ENCODE measurements around the gene GRK5. TPM values are rescaled to one million over a fixed set of nuclear protein-coding genes. Genes with fewer than 3 reads are reported as not detected.
A peak's percentile ranks its signal among the peaks of the same experiment; 100 is the strongest.

GRK5 gene
- total and polyA plus RNA-seq, 9 of the 15 experiments (the other 6 are each of a cell fraction or from before 2014, with no cell fraction given) = 0.46 to 0.83 (median 0.67) TPM; not detected in 2

- H3K9me3 ChIP-seq (replicated peaks; ENCODE audit: control insufficient read depth, insufficient read depth, low read depth, low read length) = no peaks in the 10 kb centered on the region
- H3K27ac ChIP-seq (ENCODE audit: extremely low read depth, low read depth, low read length) = no peak overlapping the region
- TF ChIP-seq RFX1 (IDR thresholded peaks at IDR 0.05) = peak; percentile 48
- TF ChIP-seq CAMTA2 (CRISPR knock-in tag; conservative IDR thresholded peaks at IDR 0.05) = no peak
- TF ChIP-seq FOXA3 (CRISPR knock-in tag; conservative IDR thresholded peaks at IDR 0.05 in 1 of 2, IDR thresholded peaks at IDR 0.05 in 1 of 2) = no peak
- no peak for TF ChIP-seq ILK (tag; IDR thresholded peaks at IDR 0.05; ENCODE audit: borderline replicate concordance, low read depth)
- intact Hi-C loops (cut with micrococcal nuclease) = no loop called here
- no peak overlapping the region for H2AFZ ChIP-seq (ENCODE audit: low read depth, low read length)
- peaks cover 0 to 7% of the 10 kb centered on the region in 2 experiments; a peak in 1 of 5 replicates for H3K27me3 ChIP-seq (ENCODE audit: control insufficient read depth in 2 of 2, insufficient read depth in 2 of 2, low read length in 2 of 2)
- ChIA-PET POLR2A (no interaction called here), CTCF (ENCODE audit: low intra/inter-chr PET ratio) (no interaction called here)
- FAIRE-seq = no peak
- H3K79me2 ChIP-seq (ENCODE audit: control insufficient read depth, insufficient read depth, low read length) = no peaks in the 10 kb centered on the region
- no peak overlapping the region for H3K4me2 ChIP-seq (ENCODE audit: insufficient read depth, low read length)
- no peaks in the 10 kb centered on the region for H4K20me1 ChIP-seq (replicated peaks; ENCODE audit: control insufficient read depth, insufficient read depth, low read length)
- H3K9me1 ChIP-seq (ENCODE audit: control insufficient read depth, insufficient read depth, low read length) = no peaks in the 10 kb centered on the region
- DNase-seq (ENCODE audit: extremely low read depth in 1 of 4, low spot score in 3 of 4) = no peak
- H3K36me3 ChIP-seq (ENCODE audit: control insufficient read depth, insufficient read depth, low read length) = no peaks in the 10 kb centered on the region
- no TSS peak for BruUV-seq (replicated peaks)
- no peak overlapping the region for H3K9ac ChIP-seq (ENCODE audit: insufficient read depth in 1 of 2, low read depth in 2 of 2, low read length in 2 of 2)
- ATAC-seq = no peak
- 16% methylated on average over 10 of the region's 10 CpGs for WGBS (ENCODE audit: insufficient coverage, low coverage, missing lambda C conversion rate)
- no peak overlapping the region for H3K4me3 ChIP-seq
- in situ Hi-C loops (cut with MboI) = no loop called here
- peaks cover 0 to 5% of the 10 kb centered on the region in 2 experiments; a peak in 2 of 5 replicates for H3K4me1 ChIP-seq (replicated peaks in 1 of 2; ENCODE audit: control insufficient read depth in 2 of 2, insufficient read depth in 2 of 2, low read length in 2 of 2)
Observed at GRCh38 chr10:119396008-119396708, 188.8 kb downstream of the GRK5 start.

GRCh38 chr10:119396709-119397071 is 189.3 kb downstream of the GRK5 start:
- Histone ChIP-seq H3K4me3 (no peak overlapping the region), H4K20me1 (replicated peaks; ENCODE audit: control insufficient read depth, insufficient read depth, low read length) (no peaks in the 10 kb centered on the region), H3K9me3 (replicated peaks; ENCODE audit: control insufficient read depth, insufficient read depth, low read depth, low read length) (no peaks in the 10 kb centered on the region), H3K4me2 (ENCODE audit: insufficient read depth, low read length) (no peak overlapping the region), H3K9me1 (ENCODE audit: control insufficient read depth, insufficient read depth, low read length) (no peaks in the 10 kb centered on the region), H3K4me1 (replicated peaks in 1 of 2; ENCODE audit: control insufficient read depth in 2 of 2, insufficient read depth in 2 of 2, low read length in 2 of 2) (no peaks in the 10 kb centered on the region; a peak in 3 of 5 replicates), H2AFZ (ENCODE audit: low read depth, low read length) (no peak overlapping the region), H3K27me3 (ENCODE audit: control insufficient read depth in 2 of 2, insufficient read depth in 2 of 2, low read length in 2 of 2) (peaks cover 0 to 12% of the 10 kb centered on the region in 2 experiments; a peak in 2 of 5 replicates), H3K36me3 (ENCODE audit: control insufficient read depth, insufficient read depth, low read length) (no peaks in the 10 kb centered on the region), H3K9ac (ENCODE audit: insufficient read depth in 1 of 2, low read depth in 2 of 2, low read length in 2 of 2) (no peak overlapping the region), H3K79me2 (ENCODE audit: control insufficient read depth, insufficient read depth, low read length) (no peaks in the 10 kb centered on the region), H3K27ac (ENCODE audit: extremely low read depth, low read depth, low read length) (no peak overlapping the region)
- no TSS peak for BruUV-seq (replicated peaks)
- intact Hi-C loops (cut with micrococcal nuclease) (no loop called here), in situ Hi-C loops (cut with MboI) (no loop called here)
- ChIA-PET CTCF (ENCODE audit: low intra/inter-chr PET ratio) (no interaction called here), POLR2A (no interaction called here)
- FAIRE-seq (no peak), DNase-seq (ENCODE audit: extremely low read depth in 1 of 4, low spot score in 3 of 4) (no peak), ATAC-seq (no peak)
- WGBS (ENCODE audit: insufficient coverage, low coverage, missing lambda C conversion rate) = no CpG with 5 or more reads among the region's 1 CpG
- TF ChIP-seq NCOR1 (IDR thresholded peaks at IDR 0.05) (no peak), PURB (CRISPR knock-in tag; IDR thresholded peaks at IDR 0.05; ENCODE audit: low read depth) (no peak), HIVEP1 (CRISPR knock-in tag; IDR thresholded peaks at IDR 0.05) (no peak), SP1 (CRISPR knock-in tag; IDR thresholded peaks at IDR 0.05) (no peak), THRB (CRISPR knock-in tag; conservative IDR thresholded peaks at IDR 0.05) (no peak), ZNF444 (CRISPR knock-in tag; IDR thresholded peaks at IDR 0.05) (no peak), ZNF699 (CRISPR knock-in tag; IDR thresholded peaks at IDR 0.05; ENCODE audit: insufficient replicate concordance) (no peak), ZNF174 (CRISPR knock-in tag; IDR thresholded peaks at IDR 0.05) (no peak), E2F6 (IDR thresholded peaks at IDR 0.05; ENCODE audit: borderline replicate concordance in 1 of 2, extremely low read depth in 1 of 2, insufficient read depth in 1 of 2, insufficient read length in 1 of 2, low read depth in 1 of 2, low read length in 1 of 2, poor library complexity in 1 of 2, severe bottlenecking in 1 of 2) (no peak), POLR2AphosphoS5 (IDR thresholded peaks at IDR 0.05; ENCODE audit: control insufficient read depth, insufficient read depth, low read depth, low read length) (no peak)

Measured in K562 (cell line).